Measurements from ENCODE around the gene CA11.

GRCh38 chr19:48596679-48597465 is 49.1 kb downstream of the CA11 start:
- TF ChIP-seq EZH2phosphoT487 (IDR thresholded peaks at IDR 0.05; ENCODE audit: low read length) (no peak), CTCF (IDR thresholded peaks at IDR 0.05; ENCODE audit: low read length) (no peak), EZH2 (optimal IDR thresholded peaks at IDR 0.05; ENCODE audit: low read depth, low read length) (no peak)
